GM06990 (cell line): ENCODE results near the gene FFAR1.
A peak's percentile ranks its signal among the peaks of the same experiment; 100 is the strongest.

Experiments used
- DNase-seq: peaks from one replicate; pipeline ENCODE4 v3.0.0-alpha.2; 2011; ENCODE audit not compliant: insufficient read length; ENCODE audit errors: extremely low read depth
- H3K27me3 ChIP-seq: replicated peaks from 2 replicates; pipeline ENCODE4 v1.6.0; 2011; ENCODE audit warnings: low read length; ENCODE audit not compliant: control insufficient read depth, insufficient read depth
- H3K36me3 ChIP-seq: 2 replicates; pipeline ENCODE4 v1.5.1; 2011; ENCODE audit warnings: low read length; ENCODE audit not compliant: control insufficient read depth, insufficient read depth
- H3K4me3 ChIP-seq: replicated peaks from 2 replicates; pipeline ENCODE4 v1.5.1; 2011; ENCODE audit warnings: low read depth, mild to moderate bottlenecking, control low read depth, low read length
- CTCF ChIP-seq: IDR thresholded peaks from 2 replicates; pipeline ENCODE4 v1.5.1; 2011; ENCODE audit warnings: low read length, control low read depth, mild to moderate bottlenecking, inconsistent platforms; ENCODE audit not compliant: insufficient read depth, poor library complexity, severe bottlenecking

Gene FFAR1

GRCh38 chr19:35321291-35321690 is 26.4 kb upstream of the FFAR1 start:
- no peaks in the 10 kb centered on the region for H3K27me3 ChIP-seq
- DNase-seq: no peak
- H3K4me3 ChIP-seq: no peak overlapping the region
- TF ChIP-seq CTCF: no peak
- no peaks in the 10 kb centered on the region for H3K36me3 ChIP-seq

GRCh38 chr19:35322014-35322413 is 25.7 kb upstream of the FFAR1 start:
- no peak for TF ChIP-seq CTCF
- DNase-seq: no peak
- H3K4me3 ChIP-seq: no peak overlapping the region
- H3K27me3 ChIP-seq: no peaks in the 10 kb centered on the region
- H3K36me3 ChIP-seq: no peaks in the 10 kb centered on the region

GRCh38 chr19:35327642-35328041 is 20.1 kb upstream of the FFAR1 start:
- peak; percentile 33 for TF ChIP-seq CTCF
- H3K27me3 ChIP-seq: no peaks in the 10 kb centered on the region
- no peak for DNase-seq
- no peak overlapping the region for H3K4me3 ChIP-seq
- no peaks in the 10 kb centered on the region for H3K36me3 ChIP-seq

GRCh38 chr19:35328851-35329285 is 18.8 kb upstream of the FFAR1 start, which contains the start of gene CD22:
CD22 (plus strand) TSS chr19:35329187; CDS start chr19:35332041, 2,854 bp downstream.
- Histone ChIP-seq H3K4me3 (peak within 1 kb of the TSS; percentile 71), H3K36me3 (peaks cover 6% of the 10 kb centered on the region), H3K27me3 (no peaks in the 10 kb centered on the region)
- no peak for TF ChIP-seq CTCF
- DNase-seq: peak; percentile 76

- Histone ChIP-seq H3K27me3 (no peaks in the 10 kb centered on the region), H3K4me3 (peak overlapping the region; percentile 71)
Observed at GRCh38 chr19:35329323-35329722, 18.4 kb upstream of the FFAR1 start.

More at GRCh38 chr19:35329323-35329722, 18.4 kb upstream of the FFAR1 start:
- peaks cover 6% of the 10 kb centered on the region for H3K36me3 ChIP-seq
- DNase-seq: no peak
- no peak for TF ChIP-seq CTCF
